B cell (primary cell): ENCODE results near the gene FGD4.

Experiments used
- EZH2 ChIP-seq: IDR thresholded peaks from 2 replicates; pipeline ENCODE4 v1.6.1; 2012; ENCODE audit warnings: borderline replicate concordance, low read depth, mild to moderate bottlenecking, moderate library complexity, low read length; ENCODE audit not compliant: insufficient read depth, poor library complexity, severe bottlenecking
- TF ChIP-seq, protein P1 (sequence below): fragments of 200-600 bp; IDR thresholded peaks from one replicate; pipeline ENCODE4 v1.8.0; 2022; ENCODE audit warnings: antibody characterized with exemption, mild to moderate bottlenecking

DNA sequence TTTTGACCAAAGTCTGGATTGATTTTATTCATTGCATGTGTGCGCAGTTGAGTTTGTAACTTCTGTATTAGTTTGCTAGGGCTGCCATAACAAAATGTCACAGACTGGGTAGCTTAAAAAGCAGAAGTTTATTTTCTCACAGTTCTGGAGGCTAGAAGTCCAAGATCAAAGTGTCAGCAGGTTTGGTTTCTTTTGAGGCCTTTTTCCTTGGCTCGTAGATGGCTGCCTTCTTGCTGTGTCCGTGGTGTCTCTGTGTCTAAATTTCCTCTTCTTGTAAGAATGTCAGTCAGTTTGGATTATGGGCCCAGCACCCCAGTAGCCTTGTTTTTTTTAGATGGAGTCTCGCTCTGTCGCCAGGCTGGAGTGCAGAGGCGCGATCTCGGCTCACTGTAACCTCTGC is 291.6 kb downstream of the FGD4 start:
- TF ChIP-seq, protein P1, sequence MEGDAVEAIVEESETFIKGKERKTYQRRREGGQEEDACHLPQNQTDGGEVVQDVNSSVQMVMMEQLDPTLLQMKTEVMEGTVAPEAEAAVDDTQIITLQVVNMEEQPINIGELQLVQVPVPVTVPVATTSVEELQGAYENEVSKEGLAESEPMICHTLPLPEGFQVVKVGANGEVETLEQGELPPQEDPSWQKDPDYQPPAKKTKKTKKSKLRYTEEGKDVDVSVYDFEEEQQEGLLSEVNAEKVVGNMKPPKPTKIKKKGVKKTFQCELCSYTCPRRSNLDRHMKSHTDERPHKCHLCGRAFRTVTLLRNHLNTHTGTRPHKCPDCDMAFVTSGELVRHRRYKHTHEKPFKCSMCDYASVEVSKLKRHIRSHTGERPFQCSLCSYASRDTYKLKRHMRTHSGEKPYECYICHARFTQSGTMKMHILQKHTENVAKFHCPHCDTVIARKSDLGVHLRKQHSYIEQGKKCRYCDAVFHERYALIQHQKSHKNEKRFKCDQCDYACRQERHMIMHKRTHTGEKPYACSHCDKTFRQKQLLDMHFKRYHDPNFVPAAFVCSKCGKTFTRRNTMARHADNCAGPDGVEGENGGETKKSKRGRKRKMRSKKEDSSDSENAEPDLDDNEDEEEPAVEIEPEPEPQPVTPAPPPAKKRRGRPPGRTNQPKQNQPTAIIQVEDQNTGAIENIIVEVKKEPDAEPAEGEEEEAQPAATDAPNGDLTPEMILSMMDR, result no peak
- no peak for TF ChIP-seq EZH2
